Naive thymus-derived CD8-positive, alpha-beta T cell (primary cell): ENCODE results near the gene SLC34A1. TPM values are rescaled to one million over a fixed set of nuclear protein-coding genes. Genes with fewer than 3 reads are reported as not detected.
"Not testable (repeated sequence)": the region's sequence is repeated elsewhere in the genome, so short reads cannot be mapped to it uniquely, and the experiment has no call there.

Source experiments
- ATAC-seq, 2 donors: fragments of 150-1000 bp; cut with Tn5 transposase in 1 of 2; sonication (Bioruptor Pico), chemical (Tn5 transposase) in 1 of 2; 1 replicate in 1 of 2; 2 replicates in 1 of 2; pipeline ENCODE4 v1.10.0; 2021; ENCODE audit warnings: mild to moderate bottlenecking in 2 of 2, moderate library complexity in 2 of 2
- POLR2A ChIA-PET: fragments of 350-600 bp; sonication (Branson Sonifier 250); formaldehyde crosslinking; loops from one replicate; lab custom pipeline; 2021; ENCODE audit warnings: antibody characterized with exemption; lab: Charles Lee
- DNase-seq, 10 donors: peaks; one replicate each; pipeline versions ENCODE4 v3.0.0 to v3.0.0-alpha.2; 2020 to 2022
- H3K27ac Mint-ChIP-seq, 10 donors: one replicate each; pipeline ENCODE4 v1.8.0; 2020 to 2022; ENCODE audit warnings: mild to moderate bottlenecking in 10 of 10, mixed read lengths in 10 of 10, moderate library complexity in 4 of 10, inconsistent platforms in 1 of 10
- H3K27me3 Mint-ChIP-seq, 5 donors: one replicate each; pipeline ENCODE4 v1.8.0; 2021 to 2022; ENCODE audit warnings: mixed read lengths in 5 of 5
- H3K36me3 Mint-ChIP-seq, 3 donors: one replicate each; pipeline ENCODE4 v1.8.0; 2020 to 2022; ENCODE audit warnings: mixed read lengths in 3 of 3, mild to moderate bottlenecking in 2 of 3, inconsistent platforms in 1 of 3
- H3K4me1 Mint-ChIP-seq, 4 donors: one replicate each; pipeline ENCODE4 v1.8.0; 2021 to 2022; ENCODE audit warnings: mixed read lengths in 4 of 4
- H3K4me3 Mint-ChIP-seq, 10 donors: one replicate each; pipeline ENCODE4 v1.8.0; 2020 to 2022; ENCODE audit warnings: mild to moderate bottlenecking in 10 of 10, mixed read lengths in 10 of 10, moderate library complexity in 6 of 10, inconsistent platforms in 1 of 10
- H3K9me3 Mint-ChIP-seq, 9 donors: one replicate each; pipeline ENCODE4 v1.8.0; 2020 to 2022; ENCODE audit warnings: mixed read lengths in 9 of 9, mild to moderate bottlenecking in 3 of 9, inconsistent platforms in 1 of 9, moderate library complexity in 1 of 9
- polyA plus RNA-seq, 3 donors: library from polyadenylated mRNA; unstranded; fragments of 300-500 nt; fragmentation: Illumina TruSeq; gene quantifications; one replicate each; pipeline ENCODE4 v1.2.3, GENCODE V29; 2021
- total RNA-seq, 8 experiments: library from RNA in 2 of 8; stranded (reverse) in 2 of 8; gene quantifications; one replicate each; pipeline ENCODE4 v1.2.3 and lab custom pipeline; 2021 to 2026

Gene SLC34A1
- total and polyA plus RNA-seq, 5 experiments from 2014 or later = 0.16 to 0.25 TPM; not detected in 3

DNA sequence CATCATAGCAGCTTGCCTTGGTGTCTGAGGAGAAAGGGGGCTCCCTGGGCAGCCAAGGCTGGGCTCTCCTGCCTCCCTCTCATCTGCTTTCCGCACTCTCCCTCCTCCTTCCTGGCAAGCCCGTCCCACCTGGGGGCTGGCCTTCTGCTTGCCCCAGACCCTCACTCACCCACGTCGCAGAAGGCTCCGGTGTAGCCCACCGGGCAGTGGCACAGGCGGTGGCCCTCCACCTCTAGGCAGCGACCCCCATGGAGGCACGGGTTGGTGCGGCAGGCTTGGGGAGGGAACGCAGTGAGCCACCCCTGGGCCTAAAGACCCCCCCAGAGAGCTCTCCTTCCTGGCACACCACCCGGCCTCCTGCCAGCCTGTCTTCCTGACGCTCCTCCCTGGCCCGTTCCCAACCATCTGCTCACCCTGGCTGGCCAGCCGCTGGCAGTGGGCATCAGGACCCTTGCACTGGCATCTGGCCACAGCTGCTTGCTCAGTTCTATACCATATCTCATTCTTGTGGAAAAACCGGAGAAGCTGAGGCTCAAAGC, 20.5 kb downstream of the SLC34A1 start:
- POLR2A ChIA-PET = interaction anchor here (0.5 to 34.6 kb wide), 13 partner anchors 9 to 97 kb away, joined by 3 to 1530 read pairs (median 12); partner anchors contain the start of genes GRK6, LMAN2, MXD3 and PDLIM7
- Mint-ChIP-seq H3K27ac (peak overlapping the region in 4 of 10 donors; percentile 44 to 77 (median 62)), H3K9me3 (no peaks in the 10 kb centered on the region), H3K4me3 (peak overlapping the region; percentile 45 to 87 (median 66)), H3K27me3 (peaks cover 0 to 9% (median 0%) of the 10 kb centered on the region in 5 donors), H3K36me3 (no peaks in the 10 kb centered on the region), H3K4me1 (peaks cover 3 to 47% (median 39%) of the 10 kb centered on the region in 4 donors)
- DNase-seq (no peak), ATAC-seq (no peak)

DNA sequence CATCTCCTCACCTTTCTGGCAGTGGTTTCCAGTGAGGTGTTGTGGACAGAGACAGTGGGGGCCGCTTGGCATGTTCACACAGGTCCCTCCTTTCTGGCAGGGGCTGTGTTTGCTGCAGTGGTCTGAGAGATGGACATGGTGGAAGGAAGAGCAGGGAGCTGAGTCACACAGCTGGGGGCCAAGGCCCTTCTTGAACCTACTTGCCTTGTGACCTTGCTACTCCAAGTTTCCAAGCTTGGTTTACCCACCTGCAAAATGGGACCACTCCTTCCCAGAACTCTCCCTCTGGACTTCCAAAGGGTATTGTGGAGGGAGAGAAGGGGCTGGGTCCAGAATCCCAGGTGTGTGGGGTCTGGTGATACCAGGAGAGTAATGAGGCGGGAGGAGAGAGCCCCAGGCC, 21.1 kb downstream of the SLC34A1 start:
- Mint-ChIP-seq H3K27me3 (peaks cover 0 to 9% (median 0%) of the 10 kb centered on the region in 5 donors), H3K4me1 (peaks cover 3 to 48% (median 40%) of the 10 kb centered on the region in 4 donors), H3K36me3 (no peaks in the 10 kb centered on the region), H3K9me3 (no peaks in the 10 kb centered on the region), H3K27ac (peak overlapping the region in 1 of 10 donors; percentile 12), H3K4me3 (peak overlapping the region in 6 of 10 donors; percentile 22 to 81 (median 61))
- ATAC-seq (no peak), DNase-seq (no peak)
- POLR2A ChIA-PET = interaction anchor here (0.9 to 34.6 kb wide), 10 partner anchors 8 to 96 kb away, joined by 3 to 1530 read pairs (median 13); partner anchors contain the start of genes GRK6, LMAN2, PDLIM7 and PRR7

DNA sequence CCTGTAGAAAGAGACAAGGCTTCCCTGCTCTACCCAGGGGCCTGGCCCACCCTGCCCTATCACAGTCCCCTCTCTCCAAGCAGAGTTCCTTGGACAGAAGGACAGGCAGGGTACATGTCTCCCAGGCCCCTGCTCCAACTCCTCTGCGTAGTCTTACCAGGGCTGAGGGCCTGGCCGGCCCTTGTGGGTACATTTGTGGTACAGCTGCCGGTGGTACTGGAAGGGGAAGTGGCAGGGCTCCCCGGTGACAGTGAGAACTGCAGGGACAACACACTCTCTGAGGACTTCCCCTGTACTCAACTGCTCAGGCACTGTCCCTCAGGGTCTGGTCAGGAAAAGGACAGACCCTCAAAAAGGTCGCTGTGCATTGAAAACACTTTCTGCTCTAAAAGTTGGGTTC, 21.6 kb downstream of the SLC34A1 start:
- DNase-seq (no peak), ATAC-seq (no peak)
- peaks cover 6 to 53% (median 45%) of the 10 kb centered on the region in 4 donors for H3K4me1 Mint-ChIP-seq
- POLR2A ChIA-PET = interaction anchor here (0.6 to 34.6 kb wide), 6 partner anchors 22 to 96 kb away, joined by 3 to 1530 read pairs (median 13); partner anchors contain the start of genes GRK6, LMAN2 and PRR7
- no peaks in the 10 kb centered on the region for H3K36me3 Mint-ChIP-seq
- H3K27me3 Mint-ChIP-seq = peaks cover 0 to 9% (median 0%) of the 10 kb centered on the region in 5 donors
- H3K9me3 Mint-ChIP-seq = no peaks in the 10 kb centered on the region
- H3K27ac Mint-ChIP-seq = peak overlapping the region in 1 of 10 donors; percentile 44
- peak overlapping the region in 1 of 10 donors; percentile 53 for H3K4me3 Mint-ChIP-seq

DNA sequence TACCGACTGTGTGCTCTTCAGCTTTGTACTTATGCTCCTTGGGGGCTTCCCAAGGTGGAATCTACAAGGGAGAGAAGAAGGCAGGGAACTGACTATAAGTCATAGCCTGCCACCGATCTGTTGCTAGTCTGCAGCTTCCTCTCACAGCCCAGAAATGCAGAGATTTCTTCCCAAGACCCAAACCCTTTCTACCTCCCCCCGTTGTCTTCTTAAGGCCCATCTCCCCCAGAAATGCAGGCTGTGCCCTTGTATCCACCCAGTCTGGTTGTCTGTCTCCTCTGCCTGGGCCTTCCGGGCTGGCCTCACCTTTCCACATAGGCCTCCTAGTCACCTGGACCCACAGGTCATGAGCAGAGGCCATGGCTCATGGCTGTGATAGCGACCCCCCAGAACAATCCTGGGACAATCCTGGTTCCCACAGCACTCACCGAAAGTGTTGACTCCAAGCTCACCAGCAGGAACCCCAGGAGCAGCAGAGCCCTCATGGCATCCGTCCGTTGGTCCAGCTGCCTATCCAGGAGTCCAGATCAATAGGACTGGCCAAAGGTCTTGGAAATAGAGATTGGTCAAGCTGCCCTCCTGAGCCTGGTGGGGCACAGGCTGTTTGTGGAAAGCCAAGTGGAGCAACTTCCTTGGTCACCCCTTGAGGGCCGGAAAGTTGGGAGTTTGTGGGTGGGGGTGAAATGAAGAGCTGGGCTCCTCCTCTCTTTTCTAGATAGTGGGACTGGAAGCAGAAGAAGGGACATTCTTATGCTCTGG, 25.0 kb downstream of the SLC34A1 start, which contains the start of gene F12:
Gene F12, minus strand, starts transcription at position 522 of the 759 bp plus-strand sequence. Its CDS starts 37 bp downstream, at position 485.
- POLR2A ChIA-PET = interaction anchor here (11.1 to 34.6 kb wide), 2 partner anchors 19 to 39 kb away, joined by 285 to 1530 read pairs; partner anchors contain the start of genes GRK6 and PRR7
- Mint-ChIP-seq H3K4me3 (no peak within 1 kb of the TSS), H3K27ac (peak within 1 kb of the TSS in 2 of 10 donors; percentile 18 to 68), H3K36me3 (no peaks in the 10 kb centered on the region), H3K27me3 (no peaks in the 10 kb centered on the region), H3K9me3 (no peaks in the 10 kb centered on the region), H3K4me1 (peaks cover 6 to 55% (median 42%) of the 10 kb centered on the region in 4 donors)
- no peak for DNase-seq
- ATAC-seq = no peak

DNA sequence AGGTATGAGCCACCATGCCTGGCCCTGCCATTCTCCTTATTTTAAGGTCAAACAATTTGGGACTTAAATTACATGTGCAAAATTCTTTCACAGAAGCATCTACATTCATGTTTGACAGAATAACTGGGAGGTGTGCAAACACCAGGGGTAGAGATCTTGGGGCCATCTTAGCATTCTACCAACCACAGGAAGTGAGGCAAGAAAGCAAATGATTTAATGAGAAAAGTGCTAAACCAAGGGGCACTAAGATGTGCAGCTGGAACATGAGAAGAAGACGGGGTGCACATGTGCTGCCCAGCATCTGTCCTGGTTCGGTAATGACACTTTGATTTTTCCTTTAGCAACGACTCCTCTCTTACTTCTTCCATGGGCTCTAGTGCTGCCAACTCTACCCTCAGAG, 26.3 kb downstream of the SLC34A1 start:
- Mint-ChIP-seq H3K4me3 (peak overlapping the region in 1 of 10 donors; percentile 2), H3K9me3 (no peaks in the 10 kb centered on the region), H3K36me3 (no peaks in the 10 kb centered on the region), H3K27ac (peak overlapping the region in 2 of 10 donors; percentile 68 to 71), H3K27me3 (no peaks in the 10 kb centered on the region), H3K4me1 (peaks cover 8 to 49% (median 38%) of the 10 kb centered on the region in 4 donors)
- ATAC-seq = no peak
- POLR2A ChIA-PET = interaction anchor here (11.1 to 34.6 kb wide), 2 partner anchors 18 to 37 kb away, joined by 285 to 1530 read pairs; partner anchors contain the start of genes GRK6 and PRR7
- DNase-seq = no peak

DNA sequence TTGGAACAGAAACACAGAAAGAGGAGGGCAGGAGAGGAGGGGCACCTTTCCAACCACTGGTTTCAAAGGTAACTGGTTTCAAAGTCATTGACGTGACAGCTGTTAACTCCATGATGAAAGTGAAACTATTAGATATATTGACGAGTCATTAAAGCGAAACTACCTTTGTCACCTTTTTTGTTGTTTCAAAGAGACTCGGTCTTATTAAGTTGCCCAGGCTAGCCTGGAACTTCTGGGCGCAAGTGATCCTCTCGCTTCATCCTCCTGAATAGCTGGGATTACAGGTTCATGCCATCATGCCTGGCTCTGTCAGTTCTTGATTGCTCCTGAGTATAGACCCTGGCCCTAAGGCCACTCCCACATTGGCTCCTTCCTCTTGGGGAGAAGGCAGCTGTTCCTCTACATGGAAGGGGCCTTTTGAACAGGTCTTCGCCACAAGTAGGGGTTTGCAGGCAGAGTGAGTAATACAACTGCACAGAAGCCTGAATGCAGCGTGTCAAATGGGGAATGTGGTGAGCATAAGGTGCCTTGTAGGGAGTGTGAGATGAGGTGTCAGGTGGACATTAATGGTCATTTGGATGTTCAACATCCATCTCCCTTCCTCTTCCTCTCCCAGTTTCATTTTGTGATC, 28.5 kb downstream of the SLC34A1 start:
- DNase-seq (no peak), ATAC-seq (no peak)
- Mint-ChIP-seq H3K27ac (peak overlapping the region in 3 of 10 donors; percentile 58 to 91 (median 75)), H3K4me1 (peaks cover 8 to 46% (median 33%) of the 10 kb centered on the region in 4 donors), H3K36me3 (no peaks in the 10 kb centered on the region), H3K27me3 (no peaks in the 10 kb centered on the region), H3K4me3 (peak overlapping the region in 3 of 10 donors; percentile 30 to 72 (median 45)), H3K9me3 (no peaks in the 10 kb centered on the region)
- POLR2A ChIA-PET = interaction anchor here (1.7 to 34.6 kb wide), 4 partner anchors 8 to 35 kb away, joined by 4 to 1530 read pairs (median 29); partner anchors contain the start of genes GRK6 and PRR7

DNA sequence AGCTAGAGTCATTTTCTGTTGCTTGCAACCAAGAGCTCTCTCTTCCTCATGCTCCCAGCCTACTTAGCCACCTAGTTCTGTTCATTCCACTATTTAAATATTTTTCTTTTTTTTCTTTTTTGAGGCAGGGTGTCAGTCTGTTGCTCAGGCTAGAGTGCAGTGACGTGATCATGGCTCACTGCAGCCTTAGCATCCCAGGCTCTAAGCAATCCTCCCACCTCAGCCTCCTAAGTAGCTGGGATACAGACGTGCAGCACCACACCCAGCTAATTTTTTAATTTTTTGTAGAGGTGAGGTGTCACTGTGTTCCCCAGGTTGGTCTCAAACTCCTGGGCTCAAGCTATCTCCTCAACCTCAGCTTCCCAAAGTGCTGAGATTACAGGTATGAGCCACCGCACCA, 30.2 kb downstream of the SLC34A1 start:
- DNase-seq (no peak), ATAC-seq (no peak)
- Mint-ChIP-seq H3K9me3 (no peaks in the 10 kb centered on the region), H3K36me3 (no peaks in the 10 kb centered on the region), H3K27me3 (no peaks in the 10 kb centered on the region), H3K4me3 (no peak overlapping the region), H3K4me1 (peaks cover 6 to 43% (median 32%) of the 10 kb centered on the region in 4 donors), H3K27ac (peak overlapping the region in 2 of 10 donors; percentile 25 to 48)
- POLR2A ChIA-PET = interaction anchor here (1.1 to 34.6 kb wide), 5 partner anchors 10 to 34 kb away, joined by 4 to 1530 read pairs (median 8); partner anchors contain the start of genes GRK6 and PRR7

DNA sequence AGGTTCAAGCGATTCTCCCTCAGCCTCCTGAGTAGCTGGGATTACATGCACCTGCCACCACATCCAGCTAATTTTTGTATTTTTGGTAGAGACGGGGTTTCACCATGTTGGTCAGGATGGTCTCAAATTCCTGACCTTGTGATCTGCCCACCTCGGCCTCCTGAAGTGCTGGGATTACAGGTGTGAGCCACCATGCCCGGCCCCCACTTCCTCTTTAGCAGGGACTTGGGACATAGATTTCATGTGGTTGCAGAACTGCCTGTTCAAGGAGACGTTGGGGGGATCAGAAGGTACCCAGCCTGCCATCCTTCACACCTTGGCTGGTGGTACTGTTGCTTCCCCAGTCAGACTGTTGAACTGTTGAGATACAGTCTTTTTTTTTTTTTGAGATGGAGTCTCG, 32.8 kb downstream of the SLC34A1 start:
- H3K36me3 Mint-ChIP-seq, H3K27ac Mint-ChIP-seq, H3K4me3 Mint-ChIP-seq, H3K27me3 Mint-ChIP-seq, DNase-seq, H3K9me3 Mint-ChIP-seq, ATAC-seq: not testable (repeated sequence)
- H3K4me1 Mint-ChIP-seq = peaks cover 4 to 31% (median 19%) of the 10 kb centered on the region in 4 donors
- POLR2A ChIA-PET = interaction anchor here (0.5 to 34.6 kb wide), 5 partner anchors 10 to 64 kb away, joined by 3 to 1530 read pairs (median 4); partner anchors contain the start of genes GRK6 and PRR7

DNA sequence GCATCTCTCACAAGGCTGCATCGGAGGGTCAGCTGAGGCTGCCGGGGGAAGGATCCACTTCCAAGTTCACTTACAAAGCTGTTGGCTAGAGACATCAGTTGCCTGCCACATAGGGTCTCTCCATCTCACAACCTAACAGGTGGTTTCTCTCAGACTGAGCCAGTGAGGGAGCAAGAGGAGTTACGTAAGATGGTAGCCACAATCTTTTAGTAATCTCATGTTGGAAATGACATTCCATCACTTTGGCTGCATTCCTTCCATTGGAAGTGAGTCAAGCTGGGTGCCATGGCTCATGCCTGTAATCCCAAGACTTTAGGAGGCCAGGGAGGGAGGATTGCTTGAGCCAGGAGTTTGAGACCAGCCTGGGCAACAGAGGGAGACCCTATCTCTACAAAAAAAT, 34.8 kb downstream of the SLC34A1 start:
- no peak overlapping the region for H3K27ac Mint-ChIP-seq
- ATAC-seq (no peak), DNase-seq (no peak)
- H3K9me3 Mint-ChIP-seq = no peaks in the 10 kb centered on the region
- POLR2A ChIA-PET = interaction anchor here (34.6 kb wide), 1 partner anchor 29 kb away, joined by 1530 read pairs; the partner anchor contains the start of gene PRR7
- no peak overlapping the region for H3K4me3 Mint-ChIP-seq
- peaks cover 4 to 19% (median 15%) of the 10 kb centered on the region in 4 donors for H3K4me1 Mint-ChIP-seq
- no peaks in the 10 kb centered on the region for H3K36me3 Mint-ChIP-seq
- no peaks in the 10 kb centered on the region for H3K27me3 Mint-ChIP-seq

DNA sequence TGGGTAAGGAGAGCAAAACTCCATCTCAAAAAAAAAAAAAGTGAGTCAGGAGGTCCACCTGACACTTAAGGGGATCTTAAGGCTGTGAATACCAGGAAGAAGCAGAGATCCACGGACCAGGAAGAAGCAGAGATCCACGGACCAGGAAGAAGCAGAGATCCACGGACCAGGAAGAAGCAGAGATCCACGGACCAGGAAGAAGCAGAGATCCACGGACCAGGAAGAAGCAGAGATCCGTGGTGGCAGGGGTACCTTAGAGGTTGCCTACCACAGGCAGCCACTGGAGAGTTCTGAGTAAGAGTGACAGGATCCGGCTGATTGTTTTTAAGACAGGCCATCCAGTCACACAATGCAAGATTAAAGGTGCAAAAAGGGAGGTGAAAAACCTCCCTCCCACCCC, 36.2 kb downstream of the SLC34A1 start:
- not testable (repeated sequence) for H3K27me3 Mint-ChIP-seq, H3K4me3 Mint-ChIP-seq, H3K9me3 Mint-ChIP-seq, H3K36me3 Mint-ChIP-seq, DNase-seq, H3K27ac Mint-ChIP-seq, ATAC-seq
- POLR2A ChIA-PET = interaction anchor here (34.6 kb wide), 1 partner anchor 28 kb away, joined by 1530 read pairs; the partner anchor contains the start of gene PRR7
- H3K4me1 Mint-ChIP-seq = peaks cover 4 to 23% (median 17%) of the 10 kb centered on the region in 4 donors

DNA sequence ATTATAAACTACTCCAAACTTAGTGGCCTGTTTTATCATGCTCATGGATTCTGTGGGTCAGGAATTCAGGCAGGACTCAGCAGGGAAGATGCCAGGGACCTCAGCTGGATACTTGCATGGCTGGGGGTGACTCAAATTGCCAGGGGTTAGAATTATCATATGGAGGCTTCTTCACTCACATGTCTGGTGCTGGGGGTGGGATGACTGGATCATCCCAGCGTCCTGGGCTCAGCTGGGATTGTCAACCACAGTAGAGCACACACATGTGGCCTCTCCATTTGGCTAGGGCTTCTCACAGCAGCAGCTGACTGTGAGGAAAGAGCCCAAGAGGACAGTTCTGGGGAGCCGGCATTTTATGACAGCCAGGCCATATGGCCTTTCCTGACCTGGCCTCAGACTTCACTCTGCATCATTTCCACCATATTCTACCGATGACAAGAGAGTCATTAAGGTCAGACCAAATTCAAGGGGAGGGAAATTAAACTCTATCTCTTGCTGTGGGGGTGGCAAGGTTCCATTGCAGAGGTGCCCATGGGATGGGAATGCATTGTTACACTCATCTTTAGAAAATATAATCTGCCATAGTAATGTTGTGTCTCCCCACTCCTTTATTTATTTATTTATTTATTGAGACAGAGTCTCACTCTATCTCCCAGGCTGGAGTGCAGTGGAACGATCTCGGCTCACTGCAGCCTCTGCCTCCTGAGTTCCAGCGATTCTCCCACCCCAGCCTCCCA, 37.0 kb downstream of the SLC34A1 start:
- Mint-ChIP-seq H3K4me1 (peaks cover 7 to 26% (median 21%) of the 10 kb centered on the region in 4 donors), H3K4me3 (no peak overlapping the region), H3K9me3 (no peaks in the 10 kb centered on the region), H3K36me3 (no peaks in the 10 kb centered on the region), H3K27ac (peak overlapping the region in 1 of 10 donors; percentile 18), H3K27me3 (no peaks in the 10 kb centered on the region)
- POLR2A ChIA-PET = interaction anchor here (13.6 to 34.6 kb wide), 2 partner anchors 15 to 27 kb away, joined by 285 to 1530 read pairs; partner anchors contain the start of genes F12 and PRR7
- DNase-seq (no peak), ATAC-seq (no peak)
